EH (cell line): ENCODE results near the gene ELMO1.

Experiments
- DNase-seq: peaks from one replicate; pipeline ENCODE4 v3.0.0-alpha.2; 2015; ENCODE audit warnings: low read depth

Gene ELMO1

GRCh38 chr7:37448636-37449361, at the start of gene ELMO1:
Gene ELMO1, minus strand, starts transcription at chr7:37448864. Its CDS starts 106,174 bp downstream, at chr7:37342690.
- peak; percentile 1 for DNase-seq

GRCh38 chr7:37497576-37497975, 48.9 kb upstream of the ELMO1 start:
- no peak for DNase-seq

- DNase-seq: no peak
Observed at GRCh38 chr7:37495574-37496184, 47.0 kb upstream of the ELMO1 start.

- no peak for DNase-seq
Observed at GRCh38 chr7:37494926-37495325, 46.3 kb upstream of the ELMO1 start.

GRCh38 chr7:37493810-37494209, 45.1 kb upstream of the ELMO1 start:
- DNase-seq: no peak

GRCh38 chr7:37493123-37493522, 44.5 kb upstream of the ELMO1 start:
- DNase-seq: no peak

- no peak for DNase-seq
Observed at GRCh38 chr7:37491919-37492694, 43.4 kb upstream of the ELMO1 start.

GRCh38 chr7:37489703-37490102, 41.0 kb upstream of the ELMO1 start:
- DNase-seq: no peak

- no peak for DNase-seq
Observed at GRCh38 chr7:37488163-37488764, 39.6 kb upstream of the ELMO1 start.

- no peak for DNase-seq
Observed at GRCh38 chr7:37484426-37485073, 35.9 kb upstream of the ELMO1 start.

GRCh38 chr7:37483627-37484026, 35.0 kb upstream of the ELMO1 start:
- DNase-seq: no peak

- no peak for DNase-seq
Observed at GRCh38 chr7:37482953-37483352, 34.3 kb upstream of the ELMO1 start.

- no peak for DNase-seq
Observed at GRCh38 chr7:37482505-37482904, 33.8 kb upstream of the ELMO1 start.

- DNase-seq: no peak
Observed at GRCh38 chr7:37481722-37482288, 33.1 kb upstream of the ELMO1 start.

- DNase-seq: no peak
Observed at GRCh38 chr7:37481154-37481553, 32.5 kb upstream of the ELMO1 start.

- no peak for DNase-seq
Observed at GRCh38 chr7:37480041-37481031, 31.7 kb upstream of the ELMO1 start.

- DNase-seq: no peak
Observed at GRCh38 chr7:37476881-37477450, 28.3 kb upstream of the ELMO1 start.

GRCh38 chr7:37476428-37476827, 27.8 kb upstream of the ELMO1 start:
- DNase-seq: no peak

- no peak for DNase-seq
Observed at GRCh38 chr7:37475646-37476045, 27.0 kb upstream of the ELMO1 start.

GRCh38 chr7:37471619-37472018, 23.0 kb upstream of the ELMO1 start:
- DNase-seq: no peak
